Type B pancreatic cell (in vitro differentiated cells): Measurements from ENCODE around the gene PALD1. TPM values are rescaled to one million over a fixed set of nuclear protein-coding genes. Genes with fewer than 3 reads are reported as not detected.

ENCODE experiments used
- DNase-seq: peaks from one replicate; pipeline ENCODE4 v3.0.0; 2021; ENCODE audit warnings: mixed read lengths; ENCODE audit not compliant: unreplicated experiment; ENCODE audit errors: extremely low spot score
- H3K27ac Mint-ChIP-seq: 2 replicates; pipeline ENCODE4 v1.8.0; 2021; ENCODE audit warnings: mild to moderate bottlenecking, mixed read lengths
- H3K27me3 Mint-ChIP-seq: 2 replicates; pipeline ENCODE4 v1.8.0; 2021; ENCODE audit warnings: mixed read lengths
- H3K36me3 Mint-ChIP-seq: 2 replicates; pipeline ENCODE4 v1.8.0; 2021; ENCODE audit warnings: mixed read lengths
- H3K4me1 Mint-ChIP-seq: one replicate; pipeline ENCODE4 v1.8.0; 2021; ENCODE audit warnings: mixed read lengths; ENCODE audit not compliant: unreplicated experiment
- H3K4me3 Mint-ChIP-seq: 2 replicates; pipeline ENCODE4 v1.8.0; 2021; ENCODE audit warnings: mild to moderate bottlenecking, mixed read lengths
- H3K9me3 Mint-ChIP-seq: 2 replicates; pipeline ENCODE4 v1.8.0; 2021; ENCODE audit warnings: mixed read lengths
- CTCF ChIP-seq: fragments of 200-600 bp; sonication (generic); conservative IDR thresholded peaks from 2 replicates; pipeline ENCODE4 v1.5.0; 2021; ENCODE audit warnings: antibody characterized with exemption, mild to moderate bottlenecking
- total RNA-seq: library from RNA; stranded (reverse); gene quantifications from 2 replicates; pipeline ENCODE4 v1.2.1, GENCODE V29; 2021; ENCODE audit warnings: low replicate concordance

PALD1 gene
- total RNA-seq, 1 donor from 2014 or later = 9.6 TPM

GRCh38 chr10:70530315-70530714, 51.7 kb downstream of the PALD1 start:
- Mint-ChIP-seq H3K27me3 (peaks cover 3% of the 10 kb centered on the region), H3K27ac (no peak overlapping the region), H3K36me3 (peaks cover 3% of the 10 kb centered on the region), H3K9me3 (no peaks in the 10 kb centered on the region), H3K4me3 (no peak overlapping the region), H3K4me1 (no peaks in the 10 kb centered on the region)
- TF ChIP-seq CTCF = no peak
- DNase-seq = no peak

- TF ChIP-seq CTCF = no peak
- no peak overlapping the region for H3K27ac Mint-ChIP-seq
These were observed 54.1 kb downstream of the PALD1 start for GRCh38 chr10:70532554-70533188.

DNA sequence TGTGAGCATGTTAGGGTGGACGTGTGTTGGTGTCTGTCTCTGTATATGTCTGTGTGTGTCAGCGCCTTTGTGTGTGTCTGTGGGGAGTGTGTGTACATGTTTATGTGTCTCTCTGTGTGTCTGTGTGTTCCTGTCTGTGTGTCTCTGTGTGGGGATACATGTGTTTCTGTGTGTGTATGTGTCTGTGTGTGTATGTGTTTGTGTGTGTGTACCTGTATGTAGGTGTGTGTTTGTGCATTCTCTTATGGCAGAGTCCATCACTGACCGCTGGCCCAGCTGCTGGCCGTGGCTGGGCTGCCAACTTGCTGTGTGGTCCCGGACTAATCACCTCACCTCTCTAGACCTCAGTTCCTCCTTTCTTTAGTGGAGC, 54.6 kb downstream of the PALD1 start:
- Mint-ChIP-seq H3K27ac (no peak overlapping the region), H3K4me3 (no peak overlapping the region), H3K36me3 (no peaks in the 10 kb centered on the region), H3K27me3 (peaks cover 8% of the 10 kb centered on the region), H3K4me1 (peaks cover 9% of the 10 kb centered on the region), H3K9me3 (no peaks in the 10 kb centered on the region)
- no peak for TF ChIP-seq CTCF
- DNase-seq = no peak

More at GRCh38 chr10:70532554-70533188, 54.1 kb downstream of the PALD1 start:
- peaks cover 8% of the 10 kb centered on the region for H3K27me3 Mint-ChIP-seq
- no peak for DNase-seq
- H3K4me1 Mint-ChIP-seq = peaks cover 9% of the 10 kb centered on the region
- no peaks in the 10 kb centered on the region for H3K9me3 Mint-ChIP-seq
- no peaks in the 10 kb centered on the region for H3K36me3 Mint-ChIP-seq
- H3K4me3 Mint-ChIP-seq = no peak overlapping the region

- peaks cover 9% of the 10 kb centered on the region for H3K4me1 Mint-ChIP-seq
- H3K27me3 Mint-ChIP-seq = peaks cover 8% of the 10 kb centered on the region
- no peak for DNase-seq
- H3K9me3 Mint-ChIP-seq = no peaks in the 10 kb centered on the region
- TF ChIP-seq CTCF = no peak
- no peak overlapping the region for H3K27ac Mint-ChIP-seq
- H3K36me3 Mint-ChIP-seq = no peaks in the 10 kb centered on the region
- H3K4me3 Mint-ChIP-seq = no peak overlapping the region
These were observed 55.7 kb downstream of the PALD1 start for GRCh38 chr10:70534281-70534680.

GRCh38 chr10:70535001-70535400, 56.4 kb downstream of the PALD1 start:
- no peak for DNase-seq
- no peak for TF ChIP-seq CTCF
- H3K4me3 Mint-ChIP-seq = no peak overlapping the region
- no peaks in the 10 kb centered on the region for H3K9me3 Mint-ChIP-seq
- H3K27me3 Mint-ChIP-seq = peaks cover 8% of the 10 kb centered on the region
- H3K4me1 Mint-ChIP-seq = peaks cover 12% of the 10 kb centered on the region
- H3K27ac Mint-ChIP-seq = no peak overlapping the region
- peaks cover 4% of the 10 kb centered on the region for H3K36me3 Mint-ChIP-seq

DNA sequence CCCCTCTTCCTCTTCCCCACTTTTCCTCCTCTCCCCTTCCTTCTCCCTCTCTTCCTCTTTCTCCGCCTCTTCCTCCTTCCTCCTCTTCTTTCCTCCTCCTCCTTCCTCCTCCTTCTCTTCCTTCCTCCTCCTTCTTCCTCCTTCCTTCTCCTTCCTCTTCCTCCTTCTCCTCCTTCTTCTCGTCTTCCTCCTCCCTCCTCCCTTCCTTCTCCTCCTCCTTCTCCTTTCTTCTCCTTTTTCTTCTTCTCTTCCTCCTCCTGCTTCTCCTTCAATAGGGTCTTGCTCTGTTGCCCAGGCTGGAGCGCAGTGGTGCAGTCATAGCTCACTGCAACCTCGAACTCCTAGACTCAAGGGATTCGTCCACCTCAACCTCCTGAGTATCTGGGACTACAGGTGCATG, 56.9 kb downstream of the PALD1 start:
- Mint-ChIP-seq H3K36me3 (peaks cover 4% of the 10 kb centered on the region), H3K9me3 (no peaks in the 10 kb centered on the region), H3K27me3 (peaks cover 8% of the 10 kb centered on the region), H3K4me3 (no peak overlapping the region), H3K4me1 (peaks cover 13% of the 10 kb centered on the region), H3K27ac (no peak overlapping the region)
- no peak for DNase-seq
- TF ChIP-seq CTCF = no peak
